SK-N-SH treated with all-trans-retinoic acid at 6 μM for 48 hours (cell line): ENCODE results near the gene FAM20C.

Experiments
- ATAC-seq: fragments of 200-7000 bp; cut with Tn5 transposase; 3 replicates; pipeline ENCODE4 v1.9.1; 2020; ENCODE audit warnings: mild to moderate bottlenecking, moderate library complexity
- ARNTL ChIP-seq: fragments of 450-650 bp; formaldehyde crosslinking; IDR thresholded peaks from 2 replicates; pipeline ENCODE4 v1.5.0; 2020; ENCODE audit warnings: low read depth, mild to moderate bottlenecking, moderate library complexity, borderline replicate concordance
- BACH2 ChIP-seq: fragments of 250-450 bp; sonication (Bioruptor Pico); IDR thresholded peaks from 2 replicates; pipeline ENCODE4 v1.9.0; 2021; ENCODE audit warnings: mild to moderate bottlenecking, borderline replicate concordance
- GLIS3 ChIP-seq: fragments of 250-450 bp; sonication (Bioruptor Pico); IDR thresholded peaks from 2 replicates; pipeline ENCODE4 v1.5.0; 2020; ENCODE audit warnings: mild to moderate bottlenecking, moderate library complexity
- ISL1 ChIP-seq: fragments of 250-450 bp; sonication (Bioruptor Pico); IDR thresholded peaks from 2 replicates; pipeline ENCODE4 v2.1.2; 2022; ENCODE audit warnings: mild to moderate bottlenecking, moderate library complexity
- OSR1 ChIP-seq: fragments of 250-450 bp; sonication (Bioruptor Pico); IDR thresholded peaks from 2 replicates; pipeline ENCODE4 v1.8.0; 2022; ENCODE audit warnings: moderate library complexity, mild to moderate bottlenecking, inconsistent platforms
- PPARA ChIP-seq: fragments of 250-450 bp; sonication (Bioruptor Pico); IDR thresholded peaks from 2 replicates; pipeline ENCODE4 v1.5.0; 2020; ENCODE audit warnings: mild to moderate bottlenecking, borderline replicate concordance
- RARB ChIP-seq: fragments of 250-450 bp; sonication (Bioruptor Pico); IDR thresholded peaks from 2 replicates; pipeline ENCODE4 v1.8.0; 2021; ENCODE audit warnings: mild to moderate bottlenecking, moderate library complexity
- SNAI2 ChIP-seq: fragments of 250-450 bp; sonication (Bioruptor Pico); IDR thresholded peaks from 2 replicates; pipeline ENCODE4 v1.5.0; 2020; ENCODE audit warnings: mild to moderate bottlenecking, moderate library complexity
- TCF4 ChIP-seq: fragments of 250-450 bp; sonication (Bioruptor Pico); IDR thresholded peaks from 2 replicates; pipeline ENCODE4 v1.8.0; 2021; ENCODE audit warnings: mild to moderate bottlenecking, moderate library complexity, borderline replicate concordance
- TOX ChIP-seq: fragments of 250-450 bp; sonication (Bioruptor Pico); IDR thresholded peaks from 2 replicates; pipeline ENCODE4 v1.8.0; 2021; ENCODE audit warnings: mild to moderate bottlenecking, moderate library complexity, borderline replicate concordance
- ZFP3 ChIP-seq: fragments of 250-450 bp; sonication (Bioruptor Pico); IDR thresholded peaks from 2 replicates; pipeline ENCODE4 v1.5.0; 2020; ENCODE audit warnings: mild to moderate bottlenecking, moderate library complexity
- ZFP30 ChIP-seq: fragments of 450-650 bp; formaldehyde crosslinking; IDR thresholded peaks from 2 replicates; pipeline ENCODE4 v1.5.0; 2022; ENCODE audit warnings: mild to moderate bottlenecking, moderate library complexity
- ZNF565 ChIP-seq: fragments of 450-650 bp; formaldehyde crosslinking; conservative IDR thresholded peaks from 2 replicates; pipeline ENCODE4 v1.5.0; 2020; ENCODE audit warnings: low read depth, mild to moderate bottlenecking, moderate library complexity
- ZNF8 ChIP-seq: fragments of 450-650 bp; formaldehyde crosslinking; IDR thresholded peaks from 2 replicates; pipeline ENCODE4 v1.5.0; 2020; ENCODE audit warnings: mild to moderate bottlenecking, moderate library complexity
- TF ChIP-seq, protein P1 (sequence below): fragments of 250-450 bp; sonication (Bioruptor Pico); IDR thresholded peaks from 2 replicates; pipeline ENCODE4 v1.8.0; 2021; ENCODE audit warnings: low read depth, mild to moderate bottlenecking, moderate library complexity, borderline replicate concordance
- TF ChIP-seq, protein P2 (sequence below): fragments of 250-450 bp; sonication (Bioruptor Pico); IDR thresholded peaks from 2 replicates; pipeline ENCODE4 v1.5.1; 2020; ENCODE audit warnings: low read depth, mild to moderate bottlenecking, moderate library complexity
- TF ChIP-seq, protein P3 (sequence below): fragments of 250-450 bp; sonication (Bioruptor Pico); IDR thresholded peaks from 2 replicates; pipeline ENCODE4 v1.8.0; 2020; ENCODE audit warnings: mild to moderate bottlenecking, moderate library complexity, borderline replicate concordance
- TF ChIP-seq, protein P4 (sequence below): fragments of 250-450 bp; sonication (Bioruptor Pico); IDR thresholded peaks from 2 replicates; pipeline ENCODE4 v1.5.0; 2020; ENCODE audit warnings: mild to moderate bottlenecking, moderate library complexity

Gene FAM20C

GRCh38 chr7:276230-276835 lies 84.0 kb downstream of the FAM20C start:
- no peak for TF ChIP-seq ISL1 (CRISPR knock-in tag)
- no peak for TF ChIP-seq GLIS3
- ATAC-seq = no peak

DNA sequence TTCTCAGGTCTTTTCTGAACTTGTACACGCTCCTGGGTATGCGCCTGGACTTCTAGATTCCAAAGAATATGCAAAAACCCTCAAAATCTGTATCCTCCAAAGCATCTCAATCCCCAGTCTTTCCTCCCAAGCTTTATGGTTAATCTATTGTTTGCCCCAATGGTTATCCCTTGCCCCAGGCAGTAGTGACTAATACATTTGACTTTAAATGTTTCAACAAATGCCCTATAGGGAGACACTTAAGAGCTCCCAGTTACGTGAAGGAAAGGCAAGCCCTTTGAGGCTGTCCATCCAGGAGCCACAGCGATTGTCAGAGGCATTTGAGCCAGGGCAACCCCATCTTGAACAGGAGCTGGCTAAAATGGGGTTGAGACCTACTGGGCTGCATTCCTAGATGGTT lies 84.9 kb downstream of the FAM20C start:
- TF ChIP-seq, protein P1, sequence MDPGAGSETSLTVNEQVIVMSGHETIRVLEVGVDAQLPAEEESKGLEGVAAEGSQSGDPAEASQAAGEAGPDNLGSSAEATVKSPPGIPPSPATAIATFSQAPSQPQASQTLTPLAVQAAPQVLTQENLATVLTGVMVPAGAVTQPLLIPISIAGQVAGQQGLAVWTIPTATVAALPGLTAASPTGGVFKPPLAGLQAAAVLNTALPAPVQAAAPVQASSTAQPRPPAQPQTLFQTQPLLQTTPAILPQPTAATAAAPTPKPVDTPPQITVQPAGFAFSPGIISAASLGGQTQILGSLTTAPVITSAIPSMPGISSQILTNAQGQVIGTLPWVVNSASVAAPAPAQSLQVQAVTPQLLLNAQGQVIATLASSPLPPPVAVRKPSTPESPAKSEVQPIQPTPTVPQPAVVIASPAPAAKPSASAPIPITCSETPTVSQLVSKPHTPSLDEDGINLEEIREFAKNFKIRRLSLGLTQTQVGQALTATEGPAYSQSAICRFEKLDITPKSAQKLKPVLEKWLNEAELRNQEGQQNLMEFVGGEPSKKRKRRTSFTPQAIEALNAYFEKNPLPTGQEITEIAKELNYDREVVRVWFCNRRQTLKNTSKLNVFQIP (CRISPR knock-in tag) = no peak
- TF ChIP-seq RARB (CRISPR knock-in tag) = no peak
- TF ChIP-seq, protein P2, sequence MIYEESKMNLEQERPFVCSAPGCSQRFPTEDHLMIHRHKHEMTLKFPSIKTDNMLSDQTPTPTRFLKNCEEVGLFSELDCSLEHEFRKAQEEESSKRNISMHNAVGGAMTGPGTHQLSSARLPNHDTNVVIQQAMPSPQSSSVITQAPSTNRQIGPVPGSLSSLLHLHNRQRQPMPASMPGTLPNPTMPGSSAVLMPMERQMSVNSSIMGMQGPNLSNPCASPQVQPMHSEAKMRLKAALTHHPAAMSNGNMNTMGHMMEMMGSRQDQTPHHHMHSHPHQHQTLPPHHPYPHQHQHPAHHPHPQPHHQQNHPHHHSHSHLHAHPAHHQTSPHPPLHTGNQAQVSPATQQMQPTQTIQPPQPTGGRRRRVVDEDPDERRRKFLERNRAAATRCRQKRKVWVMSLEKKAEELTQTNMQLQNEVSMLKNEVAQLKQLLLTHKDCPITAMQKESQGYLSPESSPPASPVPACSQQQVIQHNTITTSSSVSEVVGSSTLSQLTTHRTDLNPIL (CRISPR knock-in tag) = no peak
- no peak for TF ChIP-seq TCF4 (CRISPR knock-in tag)
- no peak for ATAC-seq

GRCh38 chr7:278081-278480 lies 85.7 kb downstream of the FAM20C start:
- no peak for TF ChIP-seq ISL1 (CRISPR knock-in tag)
- TF ChIP-seq, protein P3, sequence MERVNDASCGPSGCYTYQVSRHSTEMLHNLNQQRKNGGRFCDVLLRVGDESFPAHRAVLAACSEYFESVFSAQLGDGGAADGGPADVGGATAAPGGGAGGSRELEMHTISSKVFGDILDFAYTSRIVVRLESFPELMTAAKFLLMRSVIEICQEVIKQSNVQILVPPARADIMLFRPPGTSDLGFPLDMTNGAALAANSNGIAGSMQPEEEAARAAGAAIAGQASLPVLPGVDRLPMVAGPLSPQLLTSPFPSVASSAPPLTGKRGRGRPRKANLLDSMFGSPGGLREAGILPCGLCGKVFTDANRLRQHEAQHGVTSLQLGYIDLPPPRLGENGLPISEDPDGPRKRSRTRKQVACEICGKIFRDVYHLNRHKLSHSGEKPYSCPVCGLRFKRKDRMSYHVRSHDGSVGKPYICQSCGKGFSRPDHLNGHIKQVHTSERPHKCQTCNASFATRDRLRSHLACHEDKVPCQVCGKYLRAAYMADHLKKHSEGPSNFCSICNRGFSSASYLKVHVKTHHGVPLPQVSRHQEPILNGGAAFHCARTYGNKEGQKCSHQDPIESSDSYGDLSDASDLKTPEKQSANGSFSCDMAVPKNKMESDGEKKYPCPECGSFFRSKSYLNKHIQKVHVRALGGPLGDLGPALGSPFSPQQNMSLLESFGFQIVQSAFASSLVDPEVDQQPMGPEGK (CRISPR knock-in tag) = no peak

GRCh38 chr7:279821-280220 lies 87.5 kb downstream of the FAM20C start:
- no peak for TF ChIP-seq TOX (CRISPR knock-in tag)
- TF ChIP-seq OSR1 = no peak
- no peak for TF ChIP-seq ZNF8
- no peak for ATAC-seq

More at GRCh38 chr7:278081-278480, 85.7 kb downstream of the FAM20C start:
- no peak for ATAC-seq

GRCh38 chr7:280461-280860 lies 88.1 kb downstream of the FAM20C start:
- TF ChIP-seq, protein P4, sequence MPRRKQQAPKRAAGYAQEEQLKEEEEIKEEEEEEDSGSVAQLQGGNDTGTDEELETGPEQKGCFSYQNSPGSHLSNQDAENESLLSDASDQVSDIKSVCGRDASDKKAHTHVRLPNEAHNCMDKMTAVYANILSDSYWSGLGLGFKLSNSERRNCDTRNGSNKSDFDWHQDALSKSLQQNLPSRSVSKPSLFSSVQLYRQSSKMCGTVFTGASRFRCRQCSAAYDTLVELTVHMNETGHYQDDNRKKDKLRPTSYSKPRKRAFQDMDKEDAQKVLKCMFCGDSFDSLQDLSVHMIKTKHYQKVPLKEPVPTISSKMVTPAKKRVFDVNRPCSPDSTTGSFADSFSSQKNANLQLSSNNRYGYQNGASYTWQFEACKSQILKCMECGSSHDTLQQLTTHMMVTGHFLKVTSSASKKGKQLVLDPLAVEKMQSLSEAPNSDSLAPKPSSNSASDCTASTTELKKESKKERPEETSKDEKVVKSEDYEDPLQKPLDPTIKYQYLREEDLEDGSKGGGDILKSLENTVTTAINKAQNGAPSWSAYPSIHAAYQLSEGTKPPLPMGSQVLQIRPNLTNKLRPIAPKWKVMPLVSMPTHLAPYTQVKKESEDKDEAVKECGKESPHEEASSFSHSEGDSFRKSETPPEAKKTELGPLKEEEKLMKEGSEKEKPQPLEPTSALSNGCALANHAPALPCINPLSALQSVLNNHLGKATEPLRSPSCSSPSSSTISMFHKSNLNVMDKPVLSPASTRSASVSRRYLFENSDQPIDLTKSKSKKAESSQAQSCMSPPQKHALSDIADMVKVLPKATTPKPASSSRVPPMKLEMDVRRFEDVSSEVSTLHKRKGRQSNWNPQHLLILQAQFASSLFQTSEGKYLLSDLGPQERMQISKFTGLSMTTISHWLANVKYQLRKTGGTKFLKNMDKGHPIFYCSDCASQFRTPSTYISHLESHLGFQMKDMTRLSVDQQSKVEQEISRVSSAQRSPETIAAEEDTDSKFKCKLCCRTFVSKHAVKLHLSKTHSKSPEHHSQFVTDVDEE = no peak
- TF ChIP-seq ZFP3 (CRISPR knock-in tag) (no peak), TCF4 (CRISPR knock-in tag) (no peak), SNAI2 (CRISPR knock-in tag) (no peak), GLIS3 (no peak), ARNTL (CRISPR knock-in tag) (no peak), BACH2 (CRISPR knock-in tag) (no peak), PPARA (CRISPR knock-in tag) (no peak), ZNF565 (CRISPR knock-in tag) (no peak), ZFP30 (CRISPR knock-in tag) (no peak)
- TF ChIP-seq, protein P1 (CRISPR knock-in tag) = no peak
- TF ChIP-seq, protein P2 (CRISPR knock-in tag) = no peak
- no peak for ATAC-seq
